KMS-11 (cell line): ENCODE results near the gene OMA1.
A peak's percentile ranks its signal among the peaks of the same experiment; 100 is the strongest.
"Not testable (repeated sequence)": the region's sequence is repeated elsewhere in the genome, so short reads cannot be mapped to it uniquely, and the experiment has no call there.

Source experiments
- H2AFZ ChIP-seq: fragments of 200-600 bp; sonication (generic); 2 replicates; pipeline ENCODE4 v1.6.1; 2016; ENCODE audit warnings: antibody characterized with exemption, mixed run types, low read depth
- H3K27ac ChIP-seq: fragments of 200-600 bp; sonication (generic); 2 replicates; pipeline ENCODE4 v1.6.1; 2016; ENCODE audit warnings: mild to moderate bottlenecking, mixed run types
- H3K27me3 ChIP-seq: fragments of 200-600 bp; sonication (generic); 2 replicates; pipeline ENCODE4 v1.6.1; 2017; ENCODE audit warnings: mild to moderate bottlenecking, low read depth, mixed run types, moderate library complexity; ENCODE audit not compliant: insufficient read depth
- H3K36me3 ChIP-seq: fragments of 200-600 bp; sonication (generic); 2 replicates; pipeline ENCODE4 v1.6.1; 2017; ENCODE audit warnings: mild to moderate bottlenecking, mixed run types; ENCODE audit not compliant: insufficient read depth
- H3K4me1 ChIP-seq: fragments of 200-600 bp; sonication (generic); 2 replicates; pipeline ENCODE4 v1.6.1; 2016; ENCODE audit warnings: mild to moderate bottlenecking, low read depth, mixed run types; ENCODE audit not compliant: poor library complexity, severe bottlenecking
- H3K4me2 ChIP-seq: fragments of 200-600 bp; sonication (generic); 2 replicates; pipeline ENCODE4 v1.7.0; 2016; ENCODE audit warnings: mild to moderate bottlenecking, mixed run types
- H3K4me3 ChIP-seq: fragments of 200-600 bp; sonication (generic); IDR thresholded peaks from 2 replicates; pipeline ENCODE4 v1.6.1; 2017; ENCODE audit warnings: low read depth, low read length, mixed read lengths; ENCODE audit not compliant: insufficient read depth
- H3K79me2 ChIP-seq: fragments of 200-600 bp; sonication (generic); 2 replicates; pipeline ENCODE4 v1.6.1; 2016; ENCODE audit warnings: low read depth, mixed run types; ENCODE audit not compliant: insufficient read depth
- H3K9ac ChIP-seq: fragments of 200-600 bp; sonication (generic); 2 replicates; pipeline ENCODE4 v1.6.1; 2016; ENCODE audit warnings: mild to moderate bottlenecking, mixed run types
- H4K20me1 ChIP-seq: fragments of 200-600 bp; sonication (generic); 2 replicates; pipeline ENCODE4 v1.6.1; 2016; ENCODE audit warnings: mild to moderate bottlenecking, mixed run types; ENCODE audit not compliant: insufficient read depth
- CTCF ChIP-seq: fragments of 200-600 bp; sonication (generic); conservative IDR thresholded peaks from 2 replicates; pipeline ENCODE4 v1.6.1; 2017; ENCODE audit warnings: low read depth, mild to moderate bottlenecking, antibody characterized with exemption, low read length, moderate library complexity, mixed read lengths

OMA1 gene

DNA sequence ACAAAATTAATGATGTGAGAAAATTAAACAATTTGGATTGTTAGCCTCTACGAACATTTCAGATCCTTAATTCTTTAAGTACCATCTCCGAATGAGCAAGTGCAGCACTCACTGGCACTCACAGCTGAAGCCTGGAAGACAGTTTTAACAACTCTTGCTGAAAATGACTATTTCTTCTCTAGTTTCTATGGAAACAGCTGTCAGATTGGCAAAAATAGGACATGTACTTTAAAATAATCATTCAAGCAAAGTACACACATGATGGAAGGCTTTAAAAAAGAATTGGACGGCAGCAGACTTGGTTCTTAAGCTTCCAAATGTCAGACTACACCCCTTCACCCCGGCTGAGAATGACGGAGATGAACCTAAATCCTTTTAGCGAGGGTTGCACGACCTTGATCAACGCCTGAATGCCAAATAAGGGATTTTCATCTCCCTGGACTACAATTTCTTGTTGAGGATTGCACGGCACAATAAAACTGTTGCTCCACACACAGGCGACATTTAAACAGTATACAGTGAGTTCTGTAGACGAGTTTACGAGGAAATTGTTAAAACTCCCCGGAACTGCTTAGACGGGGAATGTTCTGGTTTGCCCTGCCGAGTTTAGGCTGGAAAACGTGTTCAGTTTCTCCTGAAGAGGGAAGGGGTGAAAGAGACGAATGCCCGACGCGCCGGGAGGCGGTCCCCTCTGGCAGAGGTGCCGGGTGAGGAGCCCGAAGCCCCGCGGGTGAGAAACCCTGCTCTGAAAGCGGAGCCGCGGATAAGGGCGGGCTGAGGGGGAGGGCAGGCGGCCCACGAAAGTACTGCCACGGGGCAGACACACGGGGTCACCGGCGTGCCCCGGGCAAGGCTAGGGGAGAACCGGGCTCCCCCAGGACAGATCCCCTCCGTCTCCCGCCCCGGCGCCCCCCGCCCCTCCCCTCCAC lies 671 bp downstream of the OMA1 start:
- Histone ChIP-seq H3K4me2 (peak overlapping the region; percentile 86), H3K36me3 (no peaks in the 10 kb centered on the region), H3K4me3 (no peak overlapping the region), H3K4me1 (no peaks in the 10 kb centered on the region), H3K79me2 (no peaks in the 10 kb centered on the region), H3K27me3 (no peaks in the 10 kb centered on the region), H3K9ac (peak overlapping the region; percentile 73), H3K27ac (peak overlapping the region; percentile 82), H4K20me1 (no peaks in the 10 kb centered on the region), H2AFZ (peak overlapping the region; percentile 76)
- no peak for TF ChIP-seq CTCF

GRCh38 chr1:58543260-58543659 lies 3.3 kb downstream of the OMA1 start:
- H3K4me2 ChIP-seq, result no peak overlapping the region
- TF ChIP-seq CTCF, result no peak
- H3K4me1 ChIP-seq, result no peaks in the 10 kb centered on the region
- no peak overlapping the region for H3K4me3 ChIP-seq
- H3K27ac ChIP-seq, result no peak overlapping the region
- H3K79me2 ChIP-seq, result no peaks in the 10 kb centered on the region
- H3K27me3 ChIP-seq, result no peaks in the 10 kb centered on the region
- no peaks in the 10 kb centered on the region for H4K20me1 ChIP-seq
- no peak overlapping the region for H2AFZ ChIP-seq
- no peak overlapping the region for H3K9ac ChIP-seq
- H3K36me3 ChIP-seq, result no peaks in the 10 kb centered on the region

DNA sequence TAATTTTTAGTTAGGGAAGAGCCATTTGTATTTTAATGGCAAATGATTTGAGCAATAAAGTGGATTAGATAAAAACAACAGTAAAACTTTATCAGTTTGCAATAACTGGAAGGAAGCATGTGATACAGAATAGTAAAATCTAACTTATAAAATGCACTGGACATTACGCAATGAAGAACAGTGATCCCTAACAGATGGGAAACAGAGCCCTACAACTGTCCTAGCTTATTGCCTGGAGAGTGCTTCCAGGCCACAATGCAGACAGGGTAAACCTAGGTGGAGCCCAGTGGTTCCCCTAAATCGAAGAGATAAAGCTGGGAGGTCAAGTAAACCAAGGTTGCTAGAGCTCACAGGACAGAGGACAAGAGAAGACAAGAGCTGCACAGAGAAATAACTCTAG lies 7.0 kb downstream of the OMA1 start:
- no peak overlapping the region for H3K9ac ChIP-seq
- no peaks in the 10 kb centered on the region for H4K20me1 ChIP-seq
- H3K36me3 ChIP-seq, result no peaks in the 10 kb centered on the region
- H3K27ac ChIP-seq, result no peak overlapping the region
- H3K4me3 ChIP-seq, result no peak overlapping the region
- H3K4me1 ChIP-seq, result no peaks in the 10 kb centered on the region
- H3K27me3 ChIP-seq, result no peaks in the 10 kb centered on the region
- no peaks in the 10 kb centered on the region for H3K79me2 ChIP-seq
- no peak overlapping the region for H2AFZ ChIP-seq
- H3K4me2 ChIP-seq, result no peak overlapping the region
- no peak for TF ChIP-seq CTCF

- Histone ChIP-seq H3K4me1 (no peaks in the 10 kb centered on the region), H3K36me3 (no peaks in the 10 kb centered on the region), H3K4me2 (no peak overlapping the region), H4K20me1 (no peaks in the 10 kb centered on the region), H3K79me2 (no peaks in the 10 kb centered on the region), H3K9ac (no peak overlapping the region), H2AFZ (no peak overlapping the region), H3K27me3 (no peaks in the 10 kb centered on the region), H3K4me3 (no peak overlapping the region), H3K27ac (no peak overlapping the region)
- no peak for TF ChIP-seq CTCF
Observed at GRCh38 chr1:58538821-58539220, 7.7 kb downstream of the OMA1 start.

GRCh38 chr1:58531842-58532241 lies 14.7 kb downstream of the OMA1 start:
- H3K4me2 ChIP-seq, H4K20me1 ChIP-seq, H3K27ac ChIP-seq, H3K4me1 ChIP-seq, H3K79me2 ChIP-seq, H3K4me3 ChIP-seq, H3K27me3 ChIP-seq, H3K9ac ChIP-seq, H2AFZ ChIP-seq, H3K36me3 ChIP-seq: not testable (repeated sequence)
